A549 (cell line): ENCODE results near the gene PKHD1. TPM values are rescaled to one million over a fixed set of nuclear protein-coding genes. Genes with fewer than 3 reads are reported as not detected.

Source experiments
- ESRRA ChIP-seq: fragments of 150-350 bp; IDR thresholded peaks from 2 replicates; pipeline ENCODE4 v1.6.1; 2014; ENCODE audit warnings: mild to moderate bottlenecking, low read length, borderline replicate concordance
- HOXB5 ChIP-seq: fragments of 250-450 bp; sonication (Bioruptor Pico); IDR thresholded peaks from 2 replicates; pipeline ENCODE4 v1.5.0; 2020; ENCODE audit warnings: mild to moderate bottlenecking, moderate library complexity
- MYC ChIP-seq: IDR thresholded peaks from 2 replicates; pipeline ENCODE4 v1.6.1; 2012; ENCODE audit warnings: mild to moderate bottlenecking, inconsistent platforms, low read length, improper control_type of control experiment, borderline replicate concordance
- NR3C1 ChIP-seq: fragments of >200 bp; sonication (Bioruptor Twin); formaldehyde crosslinking; IDR thresholded peaks from 3 replicates; pipeline ENCODE4 v1.6.1; 2017
- SREBF2 ChIP-seq: fragments of 450-650 bp; IDR thresholded peaks from 2 replicates; pipeline ENCODE4 v1.6.1; 2014; ENCODE audit warnings: mild to moderate bottlenecking, moderate library complexity
- ZFP36 ChIP-seq: fragments of 450-650 bp; IDR thresholded peaks from 2 replicates; pipeline ENCODE4 v1.6.1; 2014; ENCODE audit warnings: borderline replicate concordance; ENCODE audit not compliant: partially characterized antibody
- polyA plus RNA-seq, 4 experiments: library from polyadenylated mRNA; depleted of rRNA in 3 of 4; stranded (reverse); fragments of >200 nt; fragmentation: RNase III in 1 of 4; extraction: RNeasy Plus Mini Kit Qiagen cat#74134 plus additional on column Dnase treatment in 1 of 4; gene quantifications; 2 replicates in 3 of 4; 3 replicates in 1 of 4; pipeline ENCODE4 v1.2.3, GENCODE V29; 2011 to 2017
- small RNA-seq, 6 experiments: library from RNA; depleted of rRNA; stranded (forward); fragments of <200 nt; gene quantifications; one replicate each; pipeline ENCODE3, GENCODE V24; 2012
- TF ChIP-seq, protein P1 (sequence below): fragments of >200 bp; sonication (Bioruptor Twin); formaldehyde crosslinking; IDR thresholded peaks from 3 replicates; pipeline ENCODE4 v1.5.1; 2016

Gene PKHD1
- polyA plus RNA-seq, 2 of the 4 experiments (the other 2 are of a cell fraction) = not detected

GRCh38 chr6:51565472-51565871 is 521.9 kb downstream of the PKHD1 start (continued):
- TF ChIP-seq, protein P1, sequence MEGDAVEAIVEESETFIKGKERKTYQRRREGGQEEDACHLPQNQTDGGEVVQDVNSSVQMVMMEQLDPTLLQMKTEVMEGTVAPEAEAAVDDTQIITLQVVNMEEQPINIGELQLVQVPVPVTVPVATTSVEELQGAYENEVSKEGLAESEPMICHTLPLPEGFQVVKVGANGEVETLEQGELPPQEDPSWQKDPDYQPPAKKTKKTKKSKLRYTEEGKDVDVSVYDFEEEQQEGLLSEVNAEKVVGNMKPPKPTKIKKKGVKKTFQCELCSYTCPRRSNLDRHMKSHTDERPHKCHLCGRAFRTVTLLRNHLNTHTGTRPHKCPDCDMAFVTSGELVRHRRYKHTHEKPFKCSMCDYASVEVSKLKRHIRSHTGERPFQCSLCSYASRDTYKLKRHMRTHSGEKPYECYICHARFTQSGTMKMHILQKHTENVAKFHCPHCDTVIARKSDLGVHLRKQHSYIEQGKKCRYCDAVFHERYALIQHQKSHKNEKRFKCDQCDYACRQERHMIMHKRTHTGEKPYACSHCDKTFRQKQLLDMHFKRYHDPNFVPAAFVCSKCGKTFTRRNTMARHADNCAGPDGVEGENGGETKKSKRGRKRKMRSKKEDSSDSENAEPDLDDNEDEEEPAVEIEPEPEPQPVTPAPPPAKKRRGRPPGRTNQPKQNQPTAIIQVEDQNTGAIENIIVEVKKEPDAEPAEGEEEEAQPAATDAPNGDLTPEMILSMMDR = no peak
- TF ChIP-seq ESRRA (no peak), MYC (no peak), NR3C1 (no peak), ZFP36 (no peak), HOXB5 (CRISPR knock-in tag) (no peak), SREBF2 (no peak)

Small RNAs within 50 kb of the gene (small RNA-seq; reads per million reads assigned to genes)
- gene RN7SL580P = 0 reads per million in 6 experiments

Other genes starting within 250 kb of the PKHD1 start
- gene IL17A, start 98.8 kb upstream of the PKHD1 start, polyA plus RNA-seq (2011; rRNA removed) = not detected in 2 replicates
- gene IL17A, start 98.8 kb upstream of the PKHD1 start, polyA plus RNA-seq (2017; fragmentation: RNase III; extraction: RNeasy Plus Mini Kit Qiagen cat#74134 plus additional on column Dnase treatment) = not detected in 3 replicates
- gene IL17F, start 156.9 kb upstream of the PKHD1 start, polyA plus RNA-seq (2011; rRNA removed) = not detected in 2 replicates
- gene IL17F, start 156.9 kb upstream of the PKHD1 start, polyA plus RNA-seq (2017; fragmentation: RNase III; extraction: RNeasy Plus Mini Kit Qiagen cat#74134 plus additional on column Dnase treatment) = not detected in 3 replicates
- 105 and 111 TPM in 2 replicates for gene MCM3, start 197.1 kb upstream of the PKHD1 start, polyA plus RNA-seq (2011; rRNA removed)
- 94.7 to 101 TPM (median 95.9 TPM) in 3 replicates for gene MCM3, start 197.1 kb upstream of the PKHD1 start, polyA plus RNA-seq (2017; fragmentation: RNase III; extraction: RNeasy Plus Mini Kit Qiagen cat#74134 plus additional on column Dnase treatment)